Vagina (tissue), 2 donors: ENCODE data around the gene SERINC5. TPM values are rescaled to one million over a fixed set of nuclear protein-coding genes. Genes with fewer than 3 reads are reported as not detected.

ENCODE experiments used
- DNase-seq, 2 donors: peaks; one replicate each; pipeline ENCODE4 v3.0.0-alpha.2; 2017; ENCODE audit errors: extremely low spot score in 2 of 2
- H3K27ac ChIP-seq: fragments of 200-600 bp; sonication (generic); one replicate; pipeline ENCODE4 v1.5.1; 2019
- H3K27me3 ChIP-seq: fragments of 200-600 bp; sonication (generic); one replicate; pipeline ENCODE4 v1.5.1; 2019
- H3K36me3 ChIP-seq, 2 donors: fragments of 200-600 bp; sonication (generic); one replicate each; pipeline ENCODE4 v1.5.1; 2017 to 2019
- H3K4me1 ChIP-seq: fragments of 200-600 bp; sonication (generic); one replicate; pipeline ENCODE4 v1.5.1; 2019
- H3K4me3 ChIP-seq, 2 donors: fragments of 200-600 bp; sonication (generic); 1 replicate in 1 of 2; 2 replicates in 1 of 2; pipeline ENCODE4 v1.5.1; 2016 to 2019
- H3K9me3 ChIP-seq: fragments of 200-600 bp; sonication (generic); one replicate; pipeline ENCODE4 v1.5.1; 2019
- CTCF ChIP-seq, 3 experiments: fragments of 450-650 bp in 2 of 3; fragments of 200-600 bp in 1 of 3; sonication (generic) in 1 of 3; IDR thresholded peaks; one replicate each; pipeline ENCODE4 v1.5.1; 2017 to 2019; ENCODE audit warnings: antibody characterized with exemption in 3 of 3, mild to moderate bottlenecking in 2 of 3, moderate library complexity in 2 of 3
- POLR2A ChIP-seq, 2 donors: fragments of 450-650 bp; IDR thresholded peaks; one replicate each; pipeline ENCODE4 v1.6.1; 2017; ENCODE audit warnings: antibody characterized with exemption in 2 of 2, mild to moderate bottlenecking in 2 of 2, moderate library complexity in 2 of 2
- POLR2AphosphoS5 ChIP-seq, 2 donors: sonication (generic); formaldehyde crosslinking; IDR thresholded peaks; one replicate each; pipeline ENCODE4 v1.9.0; 2017; ENCODE audit warnings: antibody characterized with exemption in 2 of 2, mild to moderate bottlenecking in 2 of 2, low read depth in 1 of 2; ENCODE audit not compliant: insufficient read depth in 1 of 2
- intact Hi-C: fragments of 100-400 bp; cut with DNase I; formaldehyde crosslinking; loops from one replicate; pipeline ENCODE4 v1.15.1; 2023
- total RNA-seq: library from RNA; depleted of rRNA; stranded (reverse); fragments of >200 nt; gene quantifications from one replicate; pipeline ENCODE4 v1.2.3, GENCODE V29; 2016

The SERINC5 gene
- total RNA-seq, 1 donor from 2014 or later: 35.6 TPM

- no peaks in the 10 kb centered on the region for H3K27me3 ChIP-seq
- H3K4me1 ChIP-seq: peaks cover 21% of the 10 kb centered on the region
- no peaks in the 10 kb centered on the region for H3K36me3 ChIP-seq
- no peak overlapping the region for H3K27ac ChIP-seq
- TF ChIP-seq CTCF (IDR thresholded peaks at IDR 0.05) (no peak), POLR2A (IDR thresholded peaks at IDR 0.05) (no peak), POLR2AphosphoS5 (IDR thresholded peaks at IDR 0.05; ENCODE audit: insufficient read depth in 1 of 2, low read depth in 1 of 2) (no peak)
- no peaks in the 10 kb centered on the region for H3K9me3 ChIP-seq
- intact Hi-C loops: no loop called here
- no peak overlapping the region for H3K4me3 ChIP-seq
- DNase-seq: no peak
These were observed 25.4 kb downstream of the SERINC5 start for GRCh38 chr5:80230269-80230992.

GRCh38 chr5:80229902-80230255 lies 26.0 kb downstream of the SERINC5 start:
- Histone ChIP-seq H3K4me3 (no peak overlapping the region), H3K9me3 (no peaks in the 10 kb centered on the region), H3K36me3 (no peaks in the 10 kb centered on the region), H3K27me3 (no peaks in the 10 kb centered on the region), H3K4me1 (peaks cover 21% of the 10 kb centered on the region), H3K27ac (no peak overlapping the region)
- intact Hi-C loops: no loop called here
- no peak for DNase-seq
- TF ChIP-seq POLR2AphosphoS5 (IDR thresholded peaks at IDR 0.05; ENCODE audit: insufficient read depth in 1 of 2, low read depth in 1 of 2): no peak
- no peak for TF ChIP-seq POLR2A (IDR thresholded peaks at IDR 0.05)
- TF ChIP-seq CTCF (IDR thresholded peaks at IDR 0.05): no peak

- Histone ChIP-seq H3K9me3 (no peaks in the 10 kb centered on the region), H3K36me3 (no peaks in the 10 kb centered on the region), H3K4me3 (no peak overlapping the region), H3K27ac (no peak overlapping the region), H3K4me1 (peaks cover 21% of the 10 kb centered on the region), H3K27me3 (no peaks in the 10 kb centered on the region)
- no peak for TF ChIP-seq POLR2AphosphoS5 (IDR thresholded peaks at IDR 0.05; ENCODE audit: insufficient read depth in 1 of 2, low read depth in 1 of 2)
- TF ChIP-seq POLR2A (IDR thresholded peaks at IDR 0.05): no peak
- no peak for TF ChIP-seq CTCF (IDR thresholded peaks at IDR 0.05)
- intact Hi-C loops: no loop called here
- no peak for DNase-seq
These were observed 27.8 kb downstream of the SERINC5 start for GRCh38 chr5:80227979-80228596.

- H3K36me3 ChIP-seq: no peaks in the 10 kb centered on the region
- intact Hi-C loops: no loop called here
- peaks cover 14% of the 10 kb centered on the region for H3K4me1 ChIP-seq
- H3K9me3 ChIP-seq: no peaks in the 10 kb centered on the region
- no peak overlapping the region for H3K27ac ChIP-seq
- no peak for DNase-seq
- H3K4me3 ChIP-seq: no peak overlapping the region
- H3K27me3 ChIP-seq: no peaks in the 10 kb centered on the region
- TF ChIP-seq POLR2AphosphoS5 (IDR thresholded peaks at IDR 0.05; ENCODE audit: insufficient read depth in 1 of 2, low read depth in 1 of 2) (no peak), CTCF (IDR thresholded peaks at IDR 0.05) (no peak), POLR2A (IDR thresholded peaks at IDR 0.05) (no peak)
These were observed 29.9 kb downstream of the SERINC5 start for GRCh38 chr5:80225934-80226326.
